HL-60/S4 treated with phorbol 12-myristate 13-acetate at 8.2 ng/mL for 4 days and 3 days (cell line): ENCODE measurements around the gene RNF39.
"Not testable (repeated sequence)": the region's sequence is repeated elsewhere in the genome, so short reads cannot be mapped to it uniquely, and the experiment has no call there.

Source experiments
- in situ Hi-C: fragments of 300-500 bp; cut with MboI; formaldehyde crosslinking; loops from 2 replicates; pipeline ENCODE4 v1.15.0; 2022; ENCODE audit warnings: low sequenced_read_pairs

The RNF39 gene, protein sequence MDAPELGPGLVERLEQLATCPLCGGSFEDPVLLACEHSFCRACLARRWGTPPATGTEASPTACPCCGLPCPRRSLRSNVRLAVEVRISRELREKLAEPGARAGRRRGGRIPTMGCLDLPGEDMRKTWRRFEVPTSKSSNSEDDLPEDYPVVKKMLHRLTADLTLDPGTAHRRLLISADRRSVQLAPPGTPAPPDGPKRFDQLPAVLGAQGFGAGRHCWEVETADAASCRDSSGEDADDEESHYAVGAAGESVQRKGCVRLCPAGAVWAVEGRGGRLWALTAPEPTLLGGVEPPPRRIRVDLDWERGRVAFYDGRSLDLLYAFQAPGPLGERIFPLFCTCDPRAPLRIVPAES

GRCh38 chr6:30075094-30075789 is at the start of gene RNF39:
TSS of gene RNF39 (minus strand) at chr6:30075769. CDS start at chr6:30075585, 184 bp downstream.
- in situ Hi-C loops, result no loop called here

DNA sequence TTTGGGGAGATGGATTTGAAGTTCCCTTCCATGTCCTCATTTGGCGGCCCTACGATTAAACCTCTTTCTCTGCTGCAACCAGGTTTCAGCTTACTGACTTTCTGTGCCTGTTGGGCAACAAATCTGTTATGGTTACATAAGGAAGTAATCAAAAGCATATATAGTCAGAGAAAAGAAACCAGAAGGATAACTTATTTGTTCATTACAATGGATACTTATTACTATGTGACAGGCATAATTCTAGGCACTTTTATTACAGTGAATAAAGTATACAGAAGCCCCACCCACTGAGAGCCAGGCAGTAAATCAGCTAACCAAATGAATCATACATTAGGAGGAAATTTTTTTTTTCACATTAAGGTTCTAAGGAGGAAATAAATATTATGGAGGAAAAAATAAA is 46.9 kb upstream of the RNF39 start:
- in situ Hi-C loops, result no loop called here

- in situ Hi-C loops, result no loop called here
Observed at GRCh38 chr6:30121446-30122366, 46.1 kb upstream of the RNF39 start.

GRCh38 chr6:30118691-30119090 is 43.1 kb upstream of the RNF39 start:
- in situ Hi-C loops, result not testable (repeated sequence)

DNA sequence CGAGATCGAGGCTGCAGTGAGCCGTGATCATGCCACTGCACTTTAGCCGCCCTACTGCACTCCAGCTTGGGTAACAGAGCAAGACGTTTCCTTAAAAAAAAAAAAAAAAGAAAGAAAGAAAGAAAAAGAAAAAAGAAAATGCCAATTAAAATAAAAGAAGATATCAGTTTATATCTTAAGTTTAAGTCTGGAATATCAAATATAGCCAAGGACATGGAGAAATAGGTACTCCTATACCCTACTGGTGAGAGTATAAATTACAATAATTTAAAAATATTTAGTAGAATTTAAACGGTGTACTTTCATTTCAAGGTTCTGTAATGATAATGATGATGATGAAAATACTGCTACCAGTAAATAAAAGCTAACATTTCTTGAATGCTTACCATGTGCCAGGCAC is 41.2 kb upstream of the RNF39 start:
- in situ Hi-C loops, result no loop called here

DNA sequence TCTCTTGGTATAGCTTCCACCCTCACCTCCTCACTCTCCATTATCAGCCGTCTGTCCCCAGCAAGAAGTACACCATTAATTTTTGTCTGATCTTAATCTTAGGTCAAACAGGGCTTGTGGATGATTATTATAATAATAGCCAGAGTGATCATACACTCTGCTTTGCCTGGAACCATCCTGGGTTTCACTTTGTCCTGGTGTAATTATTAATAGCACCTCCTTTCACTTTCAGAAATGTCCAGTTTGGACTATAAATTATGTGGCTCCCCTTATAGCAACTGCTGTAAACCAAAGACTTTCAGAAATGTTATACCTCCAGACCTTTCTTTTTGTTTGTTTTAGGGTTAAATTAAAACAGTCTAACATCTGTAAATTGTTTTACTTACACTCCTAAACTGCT is 38.3 kb upstream of the RNF39 start:
- in situ Hi-C loops, result no loop called here

GRCh38 chr6:30113003-30113759 is 37.6 kb upstream of the RNF39 start, which contains the start of gene TRIM31:
TSS of gene TRIM31 (minus strand) at chr6:30113090. CDS start at chr6:30112805, 285 bp downstream.
- in situ Hi-C loops, result no loop called here

GRCh38 chr6:30112402-30112994 is 36.9 kb upstream of the RNF39 start:
- in situ Hi-C loops, result no loop called here

DNA sequence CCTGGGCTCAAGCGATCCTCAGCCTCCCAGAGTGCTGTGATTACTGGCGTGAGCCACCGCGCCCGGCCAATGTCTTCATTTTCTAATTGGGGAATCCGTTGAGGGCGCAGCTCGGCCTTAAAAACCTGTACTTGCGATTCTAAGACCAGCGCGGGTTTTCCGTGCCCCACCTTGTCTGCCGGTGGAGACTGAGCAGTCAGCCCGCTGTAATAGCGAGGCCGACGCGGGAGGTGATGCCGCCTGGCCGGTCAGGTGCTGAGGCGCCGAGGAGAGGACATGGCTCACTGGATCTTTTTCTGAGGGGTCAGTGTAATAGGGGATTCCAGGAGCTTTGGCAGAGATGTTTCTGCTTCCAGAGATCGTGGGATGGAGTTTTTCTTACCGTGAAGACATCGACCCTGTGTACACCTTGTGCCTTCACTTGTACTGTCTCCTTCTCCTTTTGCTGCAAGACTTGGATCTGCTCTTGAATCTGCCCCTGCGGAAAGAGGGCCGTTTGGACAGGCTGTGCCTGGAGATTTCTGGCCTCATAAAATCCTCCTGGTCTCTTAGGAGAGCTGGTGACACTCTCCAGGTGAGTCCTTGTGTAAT is 35.8 kb upstream of the RNF39 start:
- in situ Hi-C loops, result no loop called here

DNA sequence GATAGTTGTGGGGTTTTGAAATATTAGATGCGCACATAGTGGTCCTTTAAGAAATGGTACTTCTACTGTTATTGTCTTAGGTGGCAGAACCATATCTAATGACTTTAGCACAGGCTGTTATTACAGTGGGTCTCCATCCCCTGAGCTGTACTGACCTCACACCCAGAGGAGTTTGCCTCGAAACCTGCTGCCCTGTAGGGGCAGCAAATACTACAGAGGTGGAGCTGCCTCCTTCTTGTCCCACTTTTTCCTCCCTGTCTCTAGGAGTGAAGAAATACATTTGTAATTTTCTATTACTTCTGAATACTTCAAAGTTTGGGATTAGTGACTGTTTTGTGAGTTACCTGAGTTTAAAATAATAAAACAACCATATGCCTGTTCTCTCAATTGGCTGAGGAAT is 29.1 kb upstream of the RNF39 start:
- in situ Hi-C loops, result no loop called here

GRCh38 chr6:30103872-30104179 is 28.3 kb upstream of the RNF39 start:
- in situ Hi-C loops, result no loop called here

- in situ Hi-C loops, result no loop called here
Observed at GRCh38 chr6:30102970-30103871, 27.7 kb upstream of the RNF39 start.

DNA sequence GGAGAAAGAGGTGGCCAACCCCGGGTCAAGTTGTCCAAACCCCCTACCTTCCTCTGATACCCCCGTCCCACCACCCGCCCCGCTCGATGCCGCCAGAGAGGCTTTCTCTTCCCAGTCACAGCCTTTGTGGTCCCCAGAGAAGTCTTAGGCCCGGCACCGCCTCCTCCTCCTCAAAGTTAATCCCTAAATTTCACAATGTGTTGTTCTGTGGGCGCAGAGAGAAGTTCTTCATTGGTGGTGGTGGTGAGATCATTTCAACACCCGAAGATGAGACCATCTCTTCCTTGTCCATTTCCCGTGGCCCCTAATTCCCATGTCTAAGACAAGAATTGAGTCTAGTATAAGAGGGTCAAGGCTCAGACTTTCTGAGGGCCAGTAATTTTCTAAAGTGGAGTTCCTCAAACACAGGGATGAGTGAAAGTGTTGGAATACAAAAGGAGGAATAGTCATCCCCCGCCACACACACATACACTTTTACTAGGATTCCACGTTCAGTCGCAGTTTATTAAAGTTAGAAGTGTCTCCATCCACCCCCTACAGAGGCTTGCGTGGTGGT is 26.9 kb upstream of the RNF39 start:
- in situ Hi-C loops, result no loop called here

DNA sequence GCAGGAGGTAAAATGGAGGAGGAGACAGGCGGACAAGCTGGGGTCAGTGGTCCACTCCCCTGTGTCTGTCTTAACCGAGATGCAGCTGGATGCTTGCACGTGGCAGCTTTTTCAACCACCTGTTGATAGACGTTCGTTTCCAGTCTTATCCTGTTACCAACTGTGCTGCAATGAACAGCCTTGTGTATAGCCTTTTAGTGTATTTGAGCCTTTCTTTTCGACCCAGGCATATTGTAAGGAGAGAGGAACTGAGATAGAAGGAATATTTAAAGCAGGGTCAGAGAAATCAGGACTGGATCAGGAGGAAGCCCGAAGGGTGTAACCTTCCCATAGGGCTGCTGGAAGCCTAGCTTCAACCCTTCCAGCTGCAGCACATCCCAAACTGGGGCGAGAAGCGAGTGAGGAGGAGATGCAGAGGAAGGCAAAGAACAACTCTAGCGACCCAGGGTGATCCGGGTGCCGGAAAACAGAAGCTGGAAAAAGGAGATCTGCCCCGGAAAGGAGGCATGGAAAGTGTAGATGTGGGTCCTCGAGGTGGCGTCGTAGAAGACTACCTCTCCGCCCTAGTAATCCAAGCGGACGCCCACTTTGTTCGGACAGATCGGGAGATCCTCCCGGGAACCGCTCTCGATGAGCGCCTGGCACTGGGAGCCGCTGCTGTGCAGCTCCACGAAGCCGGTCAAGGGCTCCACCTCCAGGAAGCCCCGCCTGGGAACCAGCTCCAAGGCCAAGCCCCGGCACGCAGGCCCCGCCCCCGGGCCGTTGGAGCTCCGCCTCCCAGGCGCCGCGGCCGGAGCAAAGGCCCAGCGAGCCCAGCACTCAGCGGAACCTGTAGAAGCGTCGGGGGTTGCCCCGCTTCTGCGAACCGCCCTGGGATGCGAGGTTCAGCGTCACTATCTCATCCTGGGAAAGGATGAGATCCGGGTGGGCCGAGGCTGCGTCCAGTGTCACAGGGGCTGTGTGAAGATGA is 26.2 kb upstream of the RNF39 start:
- in situ Hi-C loops, result no loop called here

DNA sequence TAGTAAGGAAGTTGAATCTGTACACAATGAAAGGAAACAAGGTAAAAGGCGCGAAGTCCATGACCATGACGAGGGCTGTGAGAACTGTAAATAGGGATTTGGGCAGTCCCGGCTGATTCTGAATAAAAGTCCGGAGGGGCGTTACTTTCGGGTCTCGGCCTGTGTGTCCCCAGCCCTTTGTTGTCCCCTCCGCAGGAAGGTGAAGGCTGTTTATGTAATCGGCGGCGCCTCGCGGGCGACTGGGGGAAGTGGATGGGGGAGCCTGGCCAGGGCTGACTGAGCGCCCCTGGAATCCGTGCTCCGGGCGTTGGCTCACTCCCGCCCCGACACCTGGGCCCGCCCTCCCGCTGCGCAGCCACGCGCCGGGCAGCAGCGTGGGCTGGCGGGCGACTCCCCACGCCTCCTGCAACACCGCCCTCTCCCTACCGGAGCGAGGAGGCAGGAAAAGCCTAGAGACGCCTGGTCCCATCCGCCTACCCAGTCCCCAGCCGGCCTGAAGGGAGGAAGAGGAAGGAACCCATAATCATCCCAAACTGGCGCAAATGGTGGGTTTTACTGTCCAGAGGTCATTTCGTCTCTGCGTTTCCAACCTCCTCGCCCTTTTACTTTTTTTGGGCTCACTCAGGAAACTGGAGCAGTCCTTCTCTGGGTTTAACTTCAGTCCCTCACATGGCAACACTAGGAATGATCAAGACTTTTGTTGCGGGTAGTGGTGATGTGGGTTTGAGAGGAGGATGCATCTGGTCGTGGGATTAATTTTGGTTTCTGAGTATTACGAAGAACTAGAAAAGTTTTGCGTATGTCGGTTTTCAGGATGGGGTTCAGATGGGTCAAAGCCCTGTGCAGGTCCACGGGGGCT is 25.2 kb upstream of the RNF39 start:
- in situ Hi-C loops, result no loop called here

DNA sequence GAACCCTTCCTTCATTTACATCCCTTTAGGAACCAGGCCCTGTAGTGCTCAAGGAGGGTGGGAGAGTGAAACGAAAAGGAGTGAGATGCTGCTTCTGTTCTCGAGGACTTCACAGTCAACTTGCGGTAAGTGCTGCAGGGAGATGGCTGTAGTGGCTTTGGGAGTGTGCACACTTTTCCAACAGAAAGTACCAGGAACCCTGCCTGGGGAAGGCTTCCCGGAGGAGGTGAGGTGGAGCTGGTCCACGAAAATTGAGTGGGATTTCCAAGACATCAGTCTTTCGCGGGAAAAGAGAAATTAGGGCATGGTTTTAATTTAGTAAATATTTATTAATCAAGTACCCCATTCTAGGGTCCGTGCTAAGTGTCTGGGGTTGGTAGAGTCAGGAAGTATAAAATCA is 24.6 kb upstream of the RNF39 start:
- in situ Hi-C loops, result no loop called here
